Activated naive CD4-positive, alpha-beta T cell treated with anti-CD3 and anti-CD28 coated beads, Interleukin-2, amount 50 U/mL, for 24 hours (primary cell): Measurements from ENCODE around the gene IGFBP7.
"Not testable (repeated sequence)": the region's sequence is repeated elsewhere in the genome, so short reads cannot be mapped to it uniquely, and the experiment has no call there.

Source experiments
- H3K27ac Mint-ChIP-seq: one replicate; pipeline ENCODE4 v1.8.0; 2021; ENCODE audit warnings: mild to moderate bottlenecking, mixed read lengths
- H3K27me3 Mint-ChIP-seq: one replicate; pipeline ENCODE4 v1.8.0; 2021; ENCODE audit warnings: mixed read lengths
- H3K36me3 Mint-ChIP-seq: one replicate; pipeline ENCODE4 v1.8.0; 2021; ENCODE audit warnings: mixed read lengths
- H3K4me1 Mint-ChIP-seq: one replicate; pipeline ENCODE4 v1.8.0; 2021; ENCODE audit warnings: mixed read lengths
- H3K4me3 Mint-ChIP-seq: one replicate; pipeline ENCODE4 v1.8.0; 2021; ENCODE audit warnings: mild to moderate bottlenecking, mixed read lengths
- H3K9me3 Mint-ChIP-seq: one replicate; pipeline ENCODE4 v1.8.0; 2021; ENCODE audit warnings: mixed read lengths

The IGFBP7 gene

GRCh38 chr4:57051524-57051923, 58.7 kb downstream of the IGFBP7 start:
- H3K4me3 Mint-ChIP-seq, result no peak overlapping the region
- H3K27me3 Mint-ChIP-seq, result peaks cover 17% of the 10 kb centered on the region
- peaks cover 5% of the 10 kb centered on the region for H3K36me3 Mint-ChIP-seq
- peaks cover 6% of the 10 kb centered on the region for H3K9me3 Mint-ChIP-seq
- no peaks in the 10 kb centered on the region for H3K4me1 Mint-ChIP-seq
- no peak overlapping the region for H3K27ac Mint-ChIP-seq

- Mint-ChIP-seq H3K4me3 (no peak overlapping the region), H3K27ac (no peak overlapping the region), H3K4me1 (no peaks in the 10 kb centered on the region), H3K27me3 (peaks cover 12% of the 10 kb centered on the region), H3K36me3 (peaks cover 5% of the 10 kb centered on the region), H3K9me3 (peaks cover 6% of the 10 kb centered on the region)
Measured at GRCh38 chr4:57051095-57051494, 59.1 kb downstream of the IGFBP7 start.

DNA sequence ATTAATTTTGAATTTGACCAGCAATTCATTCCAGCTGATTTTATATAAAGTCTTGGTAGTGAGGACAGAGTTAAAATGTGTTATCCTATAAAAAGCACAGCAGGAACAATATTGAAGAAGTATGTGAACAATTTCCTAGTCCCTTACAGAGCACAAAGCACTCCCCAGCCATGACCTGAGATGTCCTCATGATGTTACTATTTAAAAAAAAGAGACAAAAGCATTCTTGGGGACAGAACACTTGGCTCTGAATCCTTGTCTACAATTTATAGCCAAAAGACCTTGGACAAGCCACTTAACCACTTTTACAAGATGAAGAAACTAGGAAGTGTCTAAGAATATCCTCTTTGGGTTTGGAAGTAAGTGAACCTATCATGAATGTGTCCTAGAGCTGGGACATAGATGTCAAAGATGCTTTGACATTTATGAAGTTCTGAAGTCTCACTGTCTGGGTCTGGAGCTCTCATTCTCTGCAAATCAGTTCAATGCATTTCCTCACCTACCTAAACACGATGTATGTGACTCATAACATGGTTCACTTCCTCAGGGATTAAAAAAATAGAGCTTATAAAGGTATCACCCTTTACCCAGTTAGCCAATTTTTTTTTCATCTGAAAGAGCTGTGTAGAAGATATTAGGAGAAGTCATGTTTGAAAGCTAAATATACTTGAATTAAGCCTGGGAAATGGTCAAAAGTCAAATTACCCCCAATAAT, 61.4 kb downstream of the IGFBP7 start:
- H3K27me3 Mint-ChIP-seq, result peaks cover 8% of the 10 kb centered on the region
- H3K4me1 Mint-ChIP-seq, result no peaks in the 10 kb centered on the region
- peaks cover 6% of the 10 kb centered on the region for H3K9me3 Mint-ChIP-seq
- H3K27ac Mint-ChIP-seq, result no peak overlapping the region
- H3K4me3 Mint-ChIP-seq, result no peak overlapping the region
- H3K36me3 Mint-ChIP-seq, result peaks cover 5% of the 10 kb centered on the region

GRCh38 chr4:57047046-57047445, 63.1 kb downstream of the IGFBP7 start:
- H3K36me3 Mint-ChIP-seq, H3K27ac Mint-ChIP-seq, H3K4me1 Mint-ChIP-seq, H3K27me3 Mint-ChIP-seq, H3K4me3 Mint-ChIP-seq, H3K9me3 Mint-ChIP-seq: not testable (repeated sequence)

GRCh38 chr4:57044996-57045395, 65.2 kb downstream of the IGFBP7 start:
- peaks cover 6% of the 10 kb centered on the region for H3K9me3 Mint-ChIP-seq
- no peaks in the 10 kb centered on the region for H3K4me1 Mint-ChIP-seq
- no peak overlapping the region for H3K27ac Mint-ChIP-seq
- peaks cover 5% of the 10 kb centered on the region for H3K36me3 Mint-ChIP-seq
- no peak overlapping the region for H3K4me3 Mint-ChIP-seq
- H3K27me3 Mint-ChIP-seq, result peaks cover 9% of the 10 kb centered on the region

DNA sequence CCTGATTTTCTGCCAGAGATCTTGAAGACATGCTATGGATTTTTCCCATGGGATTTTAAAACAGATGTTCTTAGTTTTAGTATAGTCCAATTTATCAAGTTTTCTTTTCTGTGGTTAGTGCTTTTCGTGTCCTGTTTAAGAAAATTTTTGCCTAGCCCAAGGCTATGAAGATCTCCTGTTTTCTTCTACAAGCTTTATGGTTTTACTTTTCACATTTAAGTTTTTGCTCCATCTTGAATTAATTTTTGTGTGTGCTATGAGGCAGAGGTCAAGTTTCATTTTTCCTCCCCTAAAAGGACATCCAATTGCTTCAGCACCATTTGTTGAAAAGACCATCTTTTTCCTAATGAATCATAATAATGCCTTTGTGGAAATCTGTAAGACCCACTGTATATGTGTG, 65.9 kb downstream of the IGFBP7 start:
- Mint-ChIP-seq H3K9me3 (peaks cover 6% of the 10 kb centered on the region), H3K4me1 (no peaks in the 10 kb centered on the region), H3K36me3 (peaks cover 5% of the 10 kb centered on the region), H3K4me3 (no peak overlapping the region), H3K27ac (no peak overlapping the region), H3K27me3 (peaks cover 9% of the 10 kb centered on the region)

DNA sequence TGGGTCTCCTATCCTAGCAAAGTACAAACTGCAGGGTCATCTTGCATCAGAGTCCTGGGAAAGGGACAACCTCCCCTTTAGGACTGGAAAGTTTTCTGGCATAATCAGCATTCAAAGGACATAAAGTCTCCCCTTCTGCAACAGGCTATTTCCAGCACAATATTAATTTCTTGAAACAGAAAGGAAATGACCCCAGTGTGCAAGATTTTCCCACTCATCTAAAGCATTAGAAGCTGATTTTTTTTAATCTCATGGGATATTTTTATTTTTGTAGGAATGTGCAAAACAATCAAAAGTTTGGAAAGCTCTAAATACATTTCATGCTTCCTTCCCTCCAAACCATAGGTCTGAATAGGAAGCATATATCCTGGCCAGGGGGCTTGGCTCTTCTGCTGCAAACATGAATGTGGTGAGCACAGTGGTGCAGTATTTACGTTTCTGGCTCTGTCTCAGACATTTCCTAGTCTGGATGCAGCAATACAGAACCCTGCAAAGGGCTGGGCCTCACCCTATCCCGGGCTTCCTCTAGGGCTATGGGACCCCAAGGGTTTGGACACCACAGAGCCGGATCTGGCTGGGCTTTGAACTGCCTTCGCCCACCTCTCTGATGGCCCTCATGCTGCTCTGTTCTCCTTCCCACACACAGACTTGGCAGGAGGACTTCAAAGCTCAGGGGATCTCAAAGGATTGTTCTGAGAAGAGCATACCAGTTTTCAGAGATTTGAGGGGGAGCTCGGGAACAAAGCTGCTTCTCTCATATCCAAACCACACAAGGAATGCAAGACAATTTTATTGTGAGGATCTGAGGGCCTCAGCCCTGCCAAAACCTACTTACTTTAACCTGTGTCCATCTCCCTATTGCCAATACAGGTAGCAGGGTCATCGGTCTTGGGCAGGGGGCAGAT, 66.6 kb downstream of the IGFBP7 start:
- Mint-ChIP-seq H3K27ac (no peak overlapping the region), H3K4me3 (no peak overlapping the region), H3K9me3 (peaks cover 6% of the 10 kb centered on the region), H3K36me3 (peaks cover 5% of the 10 kb centered on the region), H3K27me3 (peaks cover 9% of the 10 kb centered on the region), H3K4me1 (no peaks in the 10 kb centered on the region)

- peaks cover 5% of the 10 kb centered on the region for H3K36me3 Mint-ChIP-seq
- no peak overlapping the region for H3K4me3 Mint-ChIP-seq
- peaks cover 13% of the 10 kb centered on the region for H3K27me3 Mint-ChIP-seq
- peaks cover 6% of the 10 kb centered on the region for H3K9me3 Mint-ChIP-seq
- H3K27ac Mint-ChIP-seq, result no peak overlapping the region
- no peaks in the 10 kb centered on the region for H3K4me1 Mint-ChIP-seq
Measured at GRCh38 chr4:57042711-57043169, 67.4 kb downstream of the IGFBP7 start.

GRCh38 chr4:57041020-57041419, 69.2 kb downstream of the IGFBP7 start:
- Mint-ChIP-seq H3K36me3 (no peaks in the 10 kb centered on the region), H3K27ac (no peak overlapping the region), H3K4me1 (no peaks in the 10 kb centered on the region), H3K9me3 (no peaks in the 10 kb centered on the region), H3K27me3 (peaks cover 8% of the 10 kb centered on the region), H3K4me3 (no peak overlapping the region)

- peaks cover 8% of the 10 kb centered on the region for H3K27me3 Mint-ChIP-seq
- H3K4me1 Mint-ChIP-seq, result no peaks in the 10 kb centered on the region
- no peaks in the 10 kb centered on the region for H3K36me3 Mint-ChIP-seq
- H3K9me3 Mint-ChIP-seq, result no peaks in the 10 kb centered on the region
- H3K27ac Mint-ChIP-seq, result no peak overlapping the region
- H3K4me3 Mint-ChIP-seq, result no peak overlapping the region
Measured at GRCh38 chr4:57040510-57040909, 69.7 kb downstream of the IGFBP7 start.

DNA sequence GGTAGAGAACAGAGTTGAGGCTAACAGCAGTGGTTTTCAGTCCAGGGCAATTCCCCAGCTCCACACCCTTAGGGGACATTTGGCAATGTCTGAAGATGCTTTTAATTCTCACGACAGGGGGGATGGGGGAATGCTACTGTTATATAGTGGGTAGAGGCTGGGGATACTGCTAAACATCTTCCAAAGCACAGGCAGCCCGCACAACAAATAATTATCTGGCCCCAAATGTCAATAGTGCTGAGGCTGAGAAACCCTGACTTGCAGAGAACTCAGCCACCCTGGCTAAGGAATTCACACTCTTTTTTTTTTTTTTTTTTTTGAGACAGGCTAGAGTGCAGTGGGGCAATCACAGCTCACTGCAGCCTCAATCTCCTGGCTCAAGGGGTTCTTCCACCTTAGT, 70.8 kb downstream of the IGFBP7 start:
- H3K4me3 Mint-ChIP-seq, result no peak overlapping the region
- H3K27ac Mint-ChIP-seq, result no peak overlapping the region
- H3K4me1 Mint-ChIP-seq, result no peaks in the 10 kb centered on the region
- H3K9me3 Mint-ChIP-seq, result no peaks in the 10 kb centered on the region
- no peaks in the 10 kb centered on the region for H3K36me3 Mint-ChIP-seq
- H3K27me3 Mint-ChIP-seq, result peaks cover 7% of the 10 kb centered on the region

GRCh38 chr4:57037982-57038604, 72.1 kb downstream of the IGFBP7 start:
- peaks cover 7% of the 10 kb centered on the region for H3K27me3 Mint-ChIP-seq
- H3K4me3 Mint-ChIP-seq, result no peak overlapping the region
- no peak overlapping the region for H3K27ac Mint-ChIP-seq
- H3K4me1 Mint-ChIP-seq, result no peaks in the 10 kb centered on the region
- no peaks in the 10 kb centered on the region for H3K36me3 Mint-ChIP-seq
- H3K9me3 Mint-ChIP-seq, result no peaks in the 10 kb centered on the region

DNA sequence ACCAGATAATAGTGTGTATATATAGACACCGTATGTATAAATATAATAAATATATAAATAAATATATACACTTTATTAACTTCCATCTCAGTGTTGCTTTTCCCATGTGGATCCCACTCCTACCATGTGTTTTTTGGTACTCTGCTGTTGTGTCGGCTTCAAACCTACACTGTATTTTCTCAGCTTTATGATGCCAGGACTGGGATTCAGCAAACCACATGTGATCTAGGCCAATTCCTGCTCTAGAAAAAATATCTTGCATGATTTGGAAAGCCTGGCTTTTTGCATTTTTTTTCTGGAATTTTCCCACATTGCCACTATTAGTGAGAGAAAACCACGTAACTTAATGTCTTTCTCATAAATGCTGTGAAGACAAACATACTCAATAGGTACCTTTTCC, 75.7 kb downstream of the IGFBP7 start:
- Mint-ChIP-seq H3K4me3 (no peak overlapping the region), H3K9me3 (no peaks in the 10 kb centered on the region), H3K36me3 (peaks cover 4% of the 10 kb centered on the region), H3K27me3 (peaks cover 4% of the 10 kb centered on the region), H3K27ac (no peak overlapping the region), H3K4me1 (no peaks in the 10 kb centered on the region)

DNA sequence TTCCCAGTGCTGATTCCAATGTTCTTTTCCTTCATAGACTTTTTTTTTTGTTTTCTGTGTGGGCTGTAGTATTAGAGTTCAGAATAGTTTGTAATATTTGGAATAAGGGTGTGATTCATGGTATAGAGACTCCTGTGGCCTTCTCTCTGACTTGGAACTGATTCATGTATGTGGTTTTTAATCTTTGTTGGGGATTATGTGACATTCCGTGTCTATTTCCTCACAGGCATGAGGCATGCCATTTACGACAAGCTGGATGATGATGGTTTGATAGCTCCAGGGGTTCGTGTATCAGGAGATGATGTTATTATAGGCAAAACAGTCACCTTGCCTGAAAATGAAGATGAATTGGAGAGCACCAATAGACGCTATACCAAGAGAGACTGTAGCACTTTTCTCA, 87.1 kb downstream of the IGFBP7 start:
- H3K4me3 Mint-ChIP-seq, result no peak overlapping the region
- H3K36me3 Mint-ChIP-seq, result peaks cover 24% of the 10 kb centered on the region
- peaks cover 4% of the 10 kb centered on the region for H3K4me1 Mint-ChIP-seq
- H3K9me3 Mint-ChIP-seq, result no peaks in the 10 kb centered on the region
- H3K27me3 Mint-ChIP-seq, result no peaks in the 10 kb centered on the region
- H3K27ac Mint-ChIP-seq, result peak overlapping the region; percentile 75

GRCh38 chr4:57020467-57021101, 89.6 kb downstream of the IGFBP7 start:
- peaks cover 11% of the 10 kb centered on the region for H3K4me1 Mint-ChIP-seq
- no peaks in the 10 kb centered on the region for H3K27me3 Mint-ChIP-seq
- peaks cover 26% of the 10 kb centered on the region for H3K36me3 Mint-ChIP-seq
- H3K9me3 Mint-ChIP-seq, result no peaks in the 10 kb centered on the region
- H3K27ac Mint-ChIP-seq, result no peak overlapping the region
- H3K4me3 Mint-ChIP-seq, result no peak overlapping the region
